ENCODE measurements around the gene COL8A1. TPM values are rescaled to one million over a fixed set of nuclear protein-coding genes. Genes with fewer than 3 reads are reported as not detected.

The COL8A1 gene
- total RNA-seq, 2 experiments from 2014 or later = 0.10 to 0.13 TPM

DNA sequence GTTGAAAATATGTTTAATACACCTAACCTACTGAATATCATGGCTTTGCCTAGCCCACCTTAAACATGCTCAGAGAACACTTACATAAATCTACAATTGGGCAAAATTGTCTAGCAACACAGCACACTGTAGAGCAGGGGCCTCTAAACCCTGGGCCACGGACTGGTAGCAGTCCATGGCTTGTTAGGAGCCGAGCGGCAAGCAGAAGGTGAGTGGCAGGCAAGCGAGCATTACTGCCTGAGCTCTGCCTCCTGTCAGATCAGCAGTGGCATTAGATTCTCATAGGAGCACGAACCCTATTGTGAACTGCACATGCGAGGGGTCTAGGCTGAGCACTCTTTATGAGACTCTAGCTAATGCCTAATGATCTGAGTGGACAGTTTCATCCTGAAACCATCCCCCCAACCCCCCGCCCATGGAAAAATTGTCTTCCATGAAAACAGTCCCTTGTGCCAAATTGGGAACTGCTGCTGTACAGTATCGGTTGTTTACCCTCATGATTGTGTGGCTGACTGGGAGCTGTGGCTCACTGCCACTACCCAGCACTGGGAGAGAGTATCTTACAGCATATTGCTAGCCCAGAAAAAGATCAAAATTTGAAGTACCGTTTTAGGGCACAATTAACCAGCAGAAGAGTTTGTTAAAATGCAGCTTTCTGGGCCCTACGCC, 205.3 kb downstream of the COL8A1 start:
- no peak for DNase-seq
- POLR2A ChIA-PET = no interaction called here
- no peak overlapping the region for H3K4me3 Mint-ChIP-seq
- H3K27me3 Mint-ChIP-seq = no peaks in the 10 kb centered on the region
- no peaks in the 10 kb centered on the region for H3K9me3 Mint-ChIP-seq
- CTCF ChIA-PET = interaction anchor here (0.7 to 2.5 kb wide), 12 partner anchors 9 to 731 kb away, joined by 3 to 50 read pairs (median 4); partner anchors contain the start of gene TBC1D23
- H3K4me1 Mint-ChIP-seq = peaks cover 12% of the 10 kb centered on the region
- no peak overlapping the region for H3K27ac Mint-ChIP-seq
- no peaks in the 10 kb centered on the region for H3K36me3 Mint-ChIP-seq (ENCODE audit: low read depth)

DNA sequence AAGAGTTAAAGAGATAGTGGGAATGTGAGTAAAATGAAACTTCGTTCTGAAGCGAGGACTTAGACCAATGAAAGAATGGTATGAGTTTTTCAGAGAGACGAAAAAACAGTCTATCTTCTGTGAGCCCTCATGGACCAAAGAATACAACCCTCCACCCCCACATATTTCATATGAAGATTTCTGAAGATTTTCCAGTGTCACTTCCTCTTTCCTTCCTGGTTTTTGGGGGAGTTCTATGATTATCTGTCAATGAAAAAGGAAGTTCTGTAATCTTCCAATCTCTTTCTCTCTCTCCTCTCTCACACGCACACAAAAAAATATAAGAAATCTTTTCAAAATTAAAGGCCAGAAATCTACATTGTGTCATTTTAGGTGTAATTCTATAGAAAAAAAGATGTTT, 206.9 kb downstream of the COL8A1 start:
- CTCF ChIA-PET = interaction anchor here (2.5 kb wide), 1 partner anchor 411 kb away, joined by 50 read pairs; no protein-coding TSS in a partner anchor

DNA sequence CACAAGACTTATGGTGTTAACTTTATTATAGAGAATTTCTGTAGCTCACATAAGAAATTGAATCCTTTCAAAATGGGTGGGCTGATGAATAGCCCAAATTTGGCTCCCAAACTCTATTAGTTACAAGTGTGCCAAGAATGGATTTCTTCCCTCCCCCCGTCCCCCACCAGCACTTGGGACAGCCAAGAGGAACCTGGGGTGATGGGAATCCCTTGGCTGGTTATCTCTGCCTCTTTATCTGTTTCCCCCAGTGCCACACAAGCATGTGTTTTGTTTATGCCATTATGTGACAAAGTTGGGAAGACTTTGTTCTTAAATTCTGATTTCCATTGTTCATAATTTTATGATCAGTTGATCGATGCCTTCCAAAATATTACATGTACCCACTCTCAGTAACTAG, 207.6 kb downstream of the COL8A1 start:
- H3K4me3 Mint-ChIP-seq = no peak overlapping the region
- ChIA-PET CTCF (interaction anchor here (0.6 to 2.2 kb wide), 4 partner anchors 12 to 481 kb away, joined by 3 to 9 read pairs (median 4); no protein-coding TSS in a partner anchor), POLR2A (no interaction called here)
- no peaks in the 10 kb centered on the region for H3K27me3 Mint-ChIP-seq
- no peaks in the 10 kb centered on the region for H3K9me3 Mint-ChIP-seq
- H3K4me1 Mint-ChIP-seq = peaks cover 12% of the 10 kb centered on the region
- no peaks in the 10 kb centered on the region for H3K36me3 Mint-ChIP-seq (ENCODE audit: low read depth)
- H3K27ac Mint-ChIP-seq = no peak overlapping the region
- no peak for DNase-seq

More for the DNA sequence above, 206.9 kb downstream of the COL8A1 start:
- no peaks in the 10 kb centered on the region for H3K36me3 Mint-ChIP-seq (ENCODE audit: low read depth)
- H3K4me3 Mint-ChIP-seq = no peak overlapping the region
- H3K27me3 Mint-ChIP-seq = no peaks in the 10 kb centered on the region
- H3K9me3 Mint-ChIP-seq = no peaks in the 10 kb centered on the region
- peaks cover 12% of the 10 kb centered on the region for H3K4me1 Mint-ChIP-seq
- H3K27ac Mint-ChIP-seq = no peak overlapping the region
- no peak for DNase-seq
- POLR2A ChIA-PET = no interaction called here

DNA sequence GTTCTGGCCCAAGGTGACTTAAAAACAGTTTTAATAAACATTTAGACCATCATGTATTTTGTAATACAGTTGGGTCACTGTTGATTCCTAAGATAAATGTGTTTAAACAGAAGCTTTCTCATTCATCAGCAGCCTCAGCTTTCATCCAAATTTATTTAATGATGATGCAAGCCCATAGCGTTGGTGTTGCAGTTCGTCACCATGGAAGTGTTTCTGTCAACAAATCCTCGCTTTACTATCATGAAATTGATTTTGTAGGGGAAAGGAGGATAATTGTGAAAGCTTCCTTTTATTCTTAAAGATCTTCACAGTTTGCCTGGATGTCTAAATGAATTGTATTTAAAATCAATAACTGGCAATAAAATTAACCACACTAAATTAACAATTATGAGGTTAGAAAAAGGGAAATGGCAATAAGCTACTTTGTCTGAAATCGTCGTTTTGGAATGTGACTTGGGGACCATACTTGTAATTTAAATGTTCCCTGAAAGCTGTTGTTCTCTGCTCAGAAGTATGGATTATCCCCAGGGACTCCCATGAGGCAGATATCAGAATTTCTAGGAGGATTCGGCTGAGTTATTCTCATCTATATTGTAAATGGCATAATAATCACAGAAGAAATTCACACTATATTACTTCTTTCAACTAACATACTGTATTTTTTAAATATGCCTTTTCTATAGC, 208.2 kb downstream of the COL8A1 start:
- no peak for DNase-seq
- H3K4me3 Mint-ChIP-seq = no peak overlapping the region
- no peaks in the 10 kb centered on the region for H3K36me3 Mint-ChIP-seq (ENCODE audit: low read depth)
- H3K27ac Mint-ChIP-seq = no peak overlapping the region
- POLR2A ChIA-PET = no interaction called here
- no peaks in the 10 kb centered on the region for H3K27me3 Mint-ChIP-seq
- no peaks in the 10 kb centered on the region for H3K9me3 Mint-ChIP-seq
- peaks cover 12% of the 10 kb centered on the region for H3K4me1 Mint-ChIP-seq
- CTCF ChIA-PET = interaction anchor here (0.6 to 2.2 kb wide), 5 partner anchors 13 to 481 kb away, joined by 3 to 9 read pairs (median 5); no protein-coding TSS in a partner anchor

DNA sequence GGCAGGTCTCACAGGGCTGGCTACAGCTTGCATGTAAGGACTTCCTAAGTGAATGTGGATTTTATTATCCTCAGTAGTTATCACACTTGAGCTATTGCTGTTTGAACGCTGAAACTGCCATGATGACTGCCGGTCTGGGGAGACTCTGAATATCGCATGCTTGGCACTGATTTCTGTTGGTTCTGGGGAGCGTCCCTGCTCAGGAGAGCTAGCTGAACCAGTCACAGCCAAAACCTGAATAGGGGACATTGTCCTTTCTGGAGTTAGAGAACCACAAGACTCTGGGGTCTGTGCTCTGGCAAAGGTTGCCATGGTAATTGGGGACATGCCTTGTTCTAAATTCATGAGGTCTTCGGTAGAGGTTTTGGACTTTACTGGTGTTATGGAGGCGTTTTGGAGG, 210.0 kb downstream of the COL8A1 start:
- no peaks in the 10 kb centered on the region for H3K27me3 Mint-ChIP-seq
- H3K36me3 Mint-ChIP-seq (ENCODE audit: low read depth) = no peaks in the 10 kb centered on the region
- POLR2A ChIA-PET = no interaction called here
- H3K27ac Mint-ChIP-seq = no peak overlapping the region
- H3K9me3 Mint-ChIP-seq = no peaks in the 10 kb centered on the region
- no peak for DNase-seq
- no peak overlapping the region for H3K4me3 Mint-ChIP-seq
- CTCF ChIA-PET = no interaction called here
- H3K4me1 Mint-ChIP-seq = peaks cover 12% of the 10 kb centered on the region

Other genes with a start within 250 kb of the COL8A1 start
- gene CMSS1, start 179.3 kb downstream of the COL8A1 start, total RNA-seq = 10 to 100 TPM; 28.0 to 31.0 TPM